Prostate gland (tissue), 2 donors: Measurements from ENCODE around the gene EXD3. TPM values are rescaled to one million over a fixed set of nuclear protein-coding genes. Genes with fewer than 3 reads are reported as not detected.

ENCODE experiments used
- DNase-seq: peaks from one replicate; pipeline ENCODE4 v3.0.0-alpha.2; 2019; ENCODE audit warnings: low spot score
- H3K27ac ChIP-seq, 2 donors: fragments of 200-600 bp; sonication (generic); 2 replicates each; pipeline ENCODE4 v1.5.1; 2017 to 2019
- H3K27me3 ChIP-seq: fragments of 200-600 bp; sonication (generic); replicated peaks from 2 replicates; pipeline ENCODE4 v1.5.1; 2019; ENCODE audit not compliant: insufficient read depth
- H3K36me3 ChIP-seq, 2 donors: fragments of 200-600 bp; sonication (generic); 1 replicate in 1 of 2; 2 replicates in 1 of 2; pipeline versions ENCODE4 v1.5.1 to v1.8.1; 2017 to 2019
- H3K4me1 ChIP-seq: fragments of 200-600 bp; sonication (generic); replicated peaks from 2 replicates; pipeline ENCODE4 v1.5.1; 2019
- H3K4me3 ChIP-seq, 2 donors: fragments of 200-600 bp; sonication (generic); 2 replicates each; pipeline ENCODE4 v1.5.1; 2017 to 2019
- H3K9me3 ChIP-seq: fragments of 200-600 bp; sonication (generic); 2 replicates; pipeline ENCODE4 v1.5.1; 2017
- POLR2A ChIP-seq: fragments of 450-650 bp; IDR thresholded peaks from one replicate; pipeline ENCODE4 v1.6.1; 2016; ENCODE audit warnings: antibody characterized with exemption, mild to moderate bottlenecking
- POLR2AphosphoS5 ChIP-seq: sonication (generic); formaldehyde crosslinking; IDR thresholded peaks from one replicate; pipeline ENCODE4 v1.6.1; 2017; ENCODE audit warnings: antibody characterized with exemption
- WGBS: methylation state at CpG from one replicate; pipeline ENCODE4 v1.1.5; 2018; 5-methylcytosine and 5-hydroxymethylcytosine counted together
- intact Hi-C: fragments of 100-400 bp; cut with DNase I; formaldehyde crosslinking; loops from one replicate; pipeline ENCODE4 v1.14.2; 2022
- total RNA-seq, 2 donors: library from RNA; depleted of rRNA; stranded (reverse); fragments of >200 nt; gene quantifications; one replicate each; pipeline ENCODE4 v1.1.0, GENCODE V29; 2016
- TF ChIP-seq, protein P1 (sequence below), 4 experiments: fragments of 200-600 bp in 2 of 4; fragments of 450-650 bp in 2 of 4; sonication (generic) in 2 of 4; IDR thresholded peaks; 1 replicate in 3 of 4; 2 replicates in 1 of 4; pipeline ENCODE4 v1.5.1; 2016 to 2019; ENCODE audit warnings: antibody characterized with exemption in 4 of 4, mild to moderate bottlenecking in 2 of 4, moderate library complexity in 2 of 4

Gene EXD3
- total RNA-seq, 2 donors from 2014 or later: 32.6 to 44.8 TPM

DNA sequence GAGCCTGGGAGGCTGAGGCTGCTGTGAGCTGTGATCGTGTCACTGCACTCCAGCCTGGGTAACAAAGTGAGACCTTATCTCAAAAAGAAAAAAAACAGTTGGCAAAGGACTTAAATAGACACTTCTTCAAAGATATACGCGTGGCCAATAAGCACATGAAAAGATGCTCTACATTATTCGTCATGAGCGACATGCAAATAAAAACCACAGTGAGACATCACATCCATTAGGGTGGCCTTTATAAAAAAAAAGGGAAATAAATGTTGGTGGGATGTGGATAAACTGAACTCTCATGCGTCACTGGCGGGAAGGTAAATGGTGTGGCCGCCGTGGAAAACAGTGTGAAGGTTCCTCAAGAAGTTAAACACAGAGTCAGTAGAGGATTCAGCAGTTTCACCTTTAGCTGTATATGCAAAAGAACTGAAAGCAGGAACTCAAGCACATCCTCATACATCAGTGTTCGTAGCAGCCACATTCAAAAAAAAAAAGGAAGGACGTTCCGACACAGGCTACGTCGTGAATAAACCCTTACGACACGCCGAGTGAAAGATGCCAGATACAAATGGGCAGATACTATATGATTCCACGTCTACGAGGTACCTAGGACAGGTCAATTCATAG is 96.4 kb downstream of the EXD3 start:
- no peak for TF ChIP-seq POLR2AphosphoS5
- TF ChIP-seq, protein P1, sequence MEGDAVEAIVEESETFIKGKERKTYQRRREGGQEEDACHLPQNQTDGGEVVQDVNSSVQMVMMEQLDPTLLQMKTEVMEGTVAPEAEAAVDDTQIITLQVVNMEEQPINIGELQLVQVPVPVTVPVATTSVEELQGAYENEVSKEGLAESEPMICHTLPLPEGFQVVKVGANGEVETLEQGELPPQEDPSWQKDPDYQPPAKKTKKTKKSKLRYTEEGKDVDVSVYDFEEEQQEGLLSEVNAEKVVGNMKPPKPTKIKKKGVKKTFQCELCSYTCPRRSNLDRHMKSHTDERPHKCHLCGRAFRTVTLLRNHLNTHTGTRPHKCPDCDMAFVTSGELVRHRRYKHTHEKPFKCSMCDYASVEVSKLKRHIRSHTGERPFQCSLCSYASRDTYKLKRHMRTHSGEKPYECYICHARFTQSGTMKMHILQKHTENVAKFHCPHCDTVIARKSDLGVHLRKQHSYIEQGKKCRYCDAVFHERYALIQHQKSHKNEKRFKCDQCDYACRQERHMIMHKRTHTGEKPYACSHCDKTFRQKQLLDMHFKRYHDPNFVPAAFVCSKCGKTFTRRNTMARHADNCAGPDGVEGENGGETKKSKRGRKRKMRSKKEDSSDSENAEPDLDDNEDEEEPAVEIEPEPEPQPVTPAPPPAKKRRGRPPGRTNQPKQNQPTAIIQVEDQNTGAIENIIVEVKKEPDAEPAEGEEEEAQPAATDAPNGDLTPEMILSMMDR (IDR thresholded peaks at IDR 0.05): no peak
- no peak for TF ChIP-seq POLR2A
- Histone ChIP-seq H3K9me3 (no peaks in the 10 kb centered on the region), H3K27ac (no peak overlapping the region), H3K27me3 (no peaks in the 10 kb centered on the region), H3K4me1 (no peaks in the 10 kb centered on the region), H3K36me3 (no peaks in the 10 kb centered on the region), H3K4me3 (no peak overlapping the region)
- 88% methylated on average over 19 of the region's 19 CpGs for WGBS
- DNase-seq: no peak
- intact Hi-C loops: no loop called here

DNA sequence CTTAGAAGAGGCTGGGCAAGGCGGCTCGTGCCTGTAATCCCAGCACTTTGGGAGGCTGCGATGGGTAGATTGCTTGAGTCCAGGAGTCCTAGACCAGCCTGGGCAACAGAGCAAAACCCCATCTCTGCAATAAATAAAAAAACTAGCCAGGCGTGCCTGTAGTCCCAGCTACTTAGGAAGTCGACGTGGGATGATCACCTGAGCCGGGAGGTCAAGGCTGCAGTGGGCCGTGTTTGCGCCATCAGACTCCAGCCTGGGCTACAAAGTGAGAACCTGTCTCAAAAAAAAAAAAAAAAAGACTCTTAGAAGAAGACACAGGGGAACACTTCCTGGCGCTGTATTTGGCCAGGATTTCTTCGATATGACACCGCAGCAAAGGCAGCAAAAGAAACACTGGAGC is 97.2 kb downstream of the EXD3 start:
- TF ChIP-seq POLR2A: no peak
- TF ChIP-seq POLR2AphosphoS5: no peak
- TF ChIP-seq, protein P1 (IDR thresholded peaks at IDR 0.05): no peak
- Histone ChIP-seq H3K9me3 (no peaks in the 10 kb centered on the region), H3K4me1 (no peaks in the 10 kb centered on the region), H3K4me3 (no peak overlapping the region), H3K36me3 (no peaks in the 10 kb centered on the region), H3K27me3 (no peaks in the 10 kb centered on the region), H3K27ac (no peak overlapping the region)
- DNase-seq: no peak
- intact Hi-C loops: no loop called here
- 94% methylated on average over 12 of the region's 12 CpGs for WGBS

DNA sequence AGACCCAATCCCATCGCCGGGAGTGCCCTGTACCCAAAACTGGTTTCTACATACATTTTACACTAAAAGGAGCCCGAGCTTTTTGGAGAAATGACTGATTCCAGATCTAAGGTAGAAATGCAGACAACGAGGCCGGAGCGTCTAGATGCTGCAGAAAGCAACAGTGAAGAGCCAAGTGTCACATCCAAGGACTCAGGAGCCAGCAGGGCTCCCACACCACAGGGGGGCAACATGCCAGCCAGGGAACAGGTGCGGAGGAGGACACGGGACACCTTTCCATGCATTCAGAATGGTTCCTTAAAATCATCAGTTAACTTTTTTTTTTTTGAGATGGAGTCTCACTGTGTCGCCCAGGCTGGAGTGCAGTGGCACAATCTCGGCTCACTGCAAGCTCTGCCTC is 97.8 kb downstream of the EXD3 start:
- WGBS: 93% methylated on average over 10 of the region's 10 CpGs
- DNase-seq: no peak
- H3K27ac ChIP-seq: no peak overlapping the region
- no peak for TF ChIP-seq POLR2AphosphoS5
- TF ChIP-seq, protein P1 (IDR thresholded peaks at IDR 0.05): no peak
- TF ChIP-seq POLR2A: no peak
- H3K4me1 ChIP-seq: no peaks in the 10 kb centered on the region
- no peaks in the 10 kb centered on the region for H3K27me3 ChIP-seq
- no peaks in the 10 kb centered on the region for H3K9me3 ChIP-seq
- H3K36me3 ChIP-seq: no peaks in the 10 kb centered on the region
- intact Hi-C loops: no loop called here
- no peak overlapping the region for H3K4me3 ChIP-seq

DNA sequence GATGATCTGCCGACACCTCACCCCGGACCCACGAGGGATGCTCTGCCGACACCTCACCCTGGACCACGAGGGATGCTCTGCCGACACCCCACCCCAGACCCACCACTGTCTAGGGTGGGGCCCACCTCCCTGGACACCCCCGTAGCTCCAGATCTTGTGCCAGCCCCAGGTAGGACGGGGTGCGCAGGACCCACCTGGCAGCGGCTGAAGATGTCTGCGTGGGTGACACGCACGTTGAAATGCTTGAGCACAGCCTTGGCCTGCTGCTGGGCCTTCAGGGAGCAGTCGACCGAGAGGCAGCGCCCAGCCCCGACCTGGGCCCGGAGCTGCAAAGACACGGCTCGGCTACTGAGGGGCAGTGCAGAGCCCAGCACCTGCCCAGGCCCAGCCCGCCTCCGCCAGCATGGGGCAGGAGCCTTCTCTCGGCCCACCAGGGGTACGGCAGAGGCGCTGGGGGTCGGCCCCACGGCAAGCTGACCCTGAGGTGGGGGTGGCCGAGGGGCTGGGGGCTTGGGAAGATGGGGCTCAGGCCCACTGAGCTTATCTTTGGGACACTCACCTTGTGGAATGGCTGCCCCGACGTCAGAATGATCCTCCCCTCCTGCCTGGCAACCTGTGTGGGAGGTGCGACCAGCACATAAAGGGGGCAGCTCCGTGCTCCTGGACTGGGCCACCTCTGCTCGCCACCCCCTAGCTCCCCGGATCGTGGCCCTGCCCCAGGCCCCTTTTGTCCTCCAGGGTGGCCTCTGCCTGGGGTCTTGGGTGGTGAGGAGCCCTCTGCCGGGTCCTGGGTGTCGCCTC is 99.2 kb downstream of the EXD3 start:
- no peak overlapping the region for H3K27ac ChIP-seq

More for the DNA sequence above, 99.2 kb downstream of the EXD3 start:
- Histone ChIP-seq H3K9me3 (no peaks in the 10 kb centered on the region), H3K36me3 (no peaks in the 10 kb centered on the region), H3K27me3 (no peaks in the 10 kb centered on the region), H3K4me1 (no peaks in the 10 kb centered on the region), H3K4me3 (no peak overlapping the region)
- 93% methylated on average over 37 of the region's 37 CpGs for WGBS
- TF ChIP-seq POLR2AphosphoS5 (no peak), POLR2A (no peak)
- TF ChIP-seq, protein P1 (IDR thresholded peaks at IDR 0.05): no peak
- no peak for DNase-seq
- intact Hi-C loops: no loop called here
